ENCODE measurements around the gene CPNE5. TPM values are rescaled to one million over a fixed set of nuclear protein-coding genes. Genes with fewer than 3 reads are reported as not detected.
A peak's percentile ranks its signal among the peaks of the same experiment; 100 is the strongest.

The CPNE5 gene
- total RNA-seq, 1 experiment from 2014 or later: 0.37 TPM

DNA sequence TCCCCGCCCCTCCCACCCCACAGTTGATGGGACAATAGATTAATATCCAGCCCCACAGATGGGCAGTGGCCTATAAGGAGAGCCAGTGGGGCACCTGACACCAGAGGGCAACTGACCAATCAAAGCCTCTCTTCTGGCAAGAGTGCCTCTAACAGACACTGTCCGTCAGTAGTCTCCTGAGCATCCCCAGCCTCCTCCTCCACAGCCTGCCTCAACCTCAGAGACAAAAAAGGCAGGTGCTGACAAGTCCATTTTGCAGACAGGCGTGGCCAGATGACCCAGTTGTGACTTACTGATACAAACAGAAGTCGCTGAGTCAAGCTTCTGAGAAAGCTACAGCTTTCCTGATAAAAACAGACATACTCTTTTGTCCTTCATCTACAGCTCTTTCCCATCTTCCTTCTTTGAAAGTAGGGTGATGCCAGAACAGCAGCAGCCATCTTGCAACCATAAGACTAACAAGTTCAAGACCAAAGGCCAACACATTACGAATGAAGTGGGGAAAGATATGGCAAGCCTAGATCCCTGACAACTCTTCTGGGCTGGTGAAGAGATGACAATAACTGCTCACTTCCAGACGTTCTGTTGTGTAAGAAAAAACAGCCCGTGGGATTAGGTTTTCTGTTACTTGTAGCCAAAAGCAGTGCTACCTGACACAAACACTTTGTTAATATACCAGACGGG lies 23.1 kb upstream of the CPNE5 start:
- Histone ChIP-seq H3K9me2 (ENCODE audit: insufficient read depth) (no peaks in the 10 kb centered on the region), H3K4me2 (no peak overlapping the region), H2AFZ (no peak overlapping the region), H3K27me3 (ENCODE audit: insufficient read depth, low read depth) (no peaks in the 10 kb centered on the region), H3K27ac (no peak overlapping the region), H3K4me1 (replicated peaks; ENCODE audit: insufficient read depth) (no peaks in the 10 kb centered on the region; the same call in 1 of the 2 replicates), H3K9me3 (ENCODE audit: insufficient read depth, low read depth) (no peaks in the 10 kb centered on the region), H4K20me1 (ENCODE audit: insufficient read depth) (no peaks in the 10 kb centered on the region; the same call in 1 of the 2 replicates), H3F3A (ENCODE audit: insufficient read depth, low read depth) (peaks cover 3% of the 10 kb centered on the region; the same call in 1 of the 2 replicates), H3K79me2 (ENCODE audit: low read depth) (peaks cover 6% of the 10 kb centered on the region), H3K36me3 (ENCODE audit: low read depth) (no peaks in the 10 kb centered on the region), H3K4me3 (no peak overlapping the region)
- CTCF ChIA-PET: no interaction called here
- intact Hi-C loops (cut with micrococcal nuclease; ENCODE audit: unreplicated experiment): no loop called here
- POLR2A ChIA-PET (ENCODE audit: unreplicated experiment): no interaction called here
- no TSS peak for BruUV-seq (replicated peaks)
- DNase-seq: no peak
- no peak for TF ChIP-seq EZH2 (IDR thresholded peaks at IDR 0.05; ENCODE audit: low read depth)
- no peak for TF ChIP-seq CTCF (conservative IDR thresholded peaks at IDR 0.05)

DNA sequence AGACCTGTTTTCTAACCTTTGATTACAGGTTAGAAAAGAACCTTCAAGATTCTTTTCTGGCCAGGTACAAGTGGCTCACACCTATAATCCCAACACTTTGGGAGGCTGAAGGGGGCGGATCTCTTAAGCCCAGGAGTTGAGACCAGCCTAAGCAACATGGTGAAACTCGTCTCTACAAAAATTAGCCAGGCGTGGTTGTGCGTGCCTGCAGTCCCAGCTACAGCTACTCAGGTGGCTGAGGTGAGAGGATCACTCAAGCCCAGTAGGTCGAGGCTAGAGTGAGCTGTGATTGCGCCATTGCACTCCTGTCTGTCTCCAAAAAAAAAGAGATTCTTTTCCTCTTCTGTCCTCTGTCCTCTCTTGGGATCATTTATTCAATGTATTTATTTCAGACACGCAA lies 20.9 kb upstream of the CPNE5 start:
- intact Hi-C loops (cut with micrococcal nuclease; ENCODE audit: unreplicated experiment): no loop called here
- Histone ChIP-seq H4K20me1 (ENCODE audit: insufficient read depth) (no peaks in the 10 kb centered on the region), H3K9me2 (ENCODE audit: insufficient read depth) (no peaks in the 10 kb centered on the region), H3K9me3 (ENCODE audit: insufficient read depth, low read depth) (no peaks in the 10 kb centered on the region), H3K4me1 (replicated peaks; ENCODE audit: insufficient read depth) (no peaks in the 10 kb centered on the region; the same call in 1 of the 2 replicates), H3K4me3 (no peak overlapping the region), H3K27me3 (ENCODE audit: insufficient read depth, low read depth) (no peaks in the 10 kb centered on the region), H3K36me3 (ENCODE audit: low read depth) (peaks cover 17% of the 10 kb centered on the region; the same call in 1 of the 2 replicates), H3K4me2 (no peak overlapping the region), H3K27ac (no peak overlapping the region), H3K79me2 (ENCODE audit: low read depth) (peaks cover 6% of the 10 kb centered on the region; the same call in 1 of the 2 replicates), H3F3A (ENCODE audit: insufficient read depth, low read depth) (peaks cover 5% of the 10 kb centered on the region; the same call in 1 of the 2 replicates), H2AFZ (no peak overlapping the region)
- BruUV-seq (replicated peaks): no TSS peak
- ChIA-PET POLR2A (ENCODE audit: unreplicated experiment) (no interaction called here), CTCF (no interaction called here)
- no peak for DNase-seq
- no peak for TF ChIP-seq EZH2 (IDR thresholded peaks at IDR 0.05; ENCODE audit: low read depth)
- no peak for TF ChIP-seq CTCF (conservative IDR thresholded peaks at IDR 0.05)

DNA sequence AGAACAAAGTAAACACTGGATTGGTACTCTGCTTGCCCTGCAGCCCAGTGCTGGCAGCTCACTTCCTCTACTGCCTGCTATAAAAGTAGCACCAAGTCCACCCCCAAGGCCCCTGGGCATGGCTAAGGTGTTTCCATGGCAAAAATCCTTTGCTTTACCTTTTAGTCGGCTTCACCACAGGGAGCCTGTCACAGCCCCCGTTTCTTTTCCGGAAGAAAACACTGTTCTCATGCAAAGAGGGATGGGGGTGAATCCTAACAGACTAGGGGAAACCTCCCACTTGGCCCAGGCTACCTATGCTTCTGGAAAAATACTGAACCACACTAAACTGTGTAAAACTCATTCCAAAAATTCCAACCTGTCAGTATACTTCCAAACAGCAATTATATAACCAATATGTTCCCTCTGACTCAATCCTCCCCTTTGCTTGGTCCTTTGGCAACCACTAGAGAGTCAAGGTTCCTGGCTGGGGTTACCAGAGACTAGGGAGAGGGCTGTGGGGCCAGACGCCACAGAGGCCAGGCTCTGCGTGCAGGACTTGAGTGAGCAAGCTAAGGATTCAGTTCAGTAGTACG lies 19.2 kb upstream of the CPNE5 start:
- peaks cover 9% of the 10 kb centered on the region for H3K4me1 ChIP-seq (replicated peaks; ENCODE audit: insufficient read depth)
- no peaks in the 10 kb centered on the region for H4K20me1 ChIP-seq (ENCODE audit: insufficient read depth)
- peaks cover 20% of the 10 kb centered on the region; the same call in 1 of the 2 replicates for H3F3A ChIP-seq (ENCODE audit: insufficient read depth, low read depth)
- ChIA-PET CTCF (interaction anchor here (0.7 kb wide), 1 partner anchor 17 kb away, joined by 8 read pairs; no protein-coding TSS in a partner anchor), POLR2A (ENCODE audit: unreplicated experiment) (no interaction called here)
- no peak overlapping the region for H3K4me3 ChIP-seq
- H3K27ac ChIP-seq: peak overlapping the region; percentile 26; the same call in 1 of the 2 replicates
- peak in 1 of 2 experiments; percentile 43 for DNase-seq
- no peaks in the 10 kb centered on the region for H3K9me3 ChIP-seq (ENCODE audit: insufficient read depth, low read depth)
- no peaks in the 10 kb centered on the region for H3K9me2 ChIP-seq (ENCODE audit: insufficient read depth)
- TF ChIP-seq EZH2 (IDR thresholded peaks at IDR 0.05; ENCODE audit: low read depth): no peak
- TF ChIP-seq CTCF (conservative IDR thresholded peaks at IDR 0.05): no peak
- peaks cover 30% of the 10 kb centered on the region for H3K36me3 ChIP-seq (ENCODE audit: low read depth)
- BruUV-seq (replicated peaks): no TSS peak
- H2AFZ ChIP-seq: no peak overlapping the region
- no peaks in the 10 kb centered on the region for H3K27me3 ChIP-seq (ENCODE audit: insufficient read depth, low read depth)
- H3K79me2 ChIP-seq (ENCODE audit: low read depth): 0 out of 2 replicates have a peak, but pooled peaks cover 6% of the 10 kb centered on the region
- intact Hi-C loops (cut with micrococcal nuclease; ENCODE audit: unreplicated experiment): no loop called here
- H3K4me2 ChIP-seq: no peak overlapping the region

Measured in PC-9 (cell line).